GM18519 (cell line): Measurements from ENCODE around the gene ABCF1.
A peak's percentile ranks its signal among the peaks of the same experiment; 100 is the strongest.
"Not testable (repeated sequence)": the region's sequence is repeated elsewhere in the genome, so short reads cannot be mapped to it uniquely, and the experiment has no call there.

Experiments used
- ATAC-seq: cut with Tn5 transposase; IDR thresholded peaks from one replicate; pipeline ENCODE4 v1.9.1; 2021; ENCODE audit warnings: mild to moderate bottlenecking, moderate library complexity; ENCODE audit not compliant: unreplicated experiment, low FRiP score

ABCF1 gene

DNA sequence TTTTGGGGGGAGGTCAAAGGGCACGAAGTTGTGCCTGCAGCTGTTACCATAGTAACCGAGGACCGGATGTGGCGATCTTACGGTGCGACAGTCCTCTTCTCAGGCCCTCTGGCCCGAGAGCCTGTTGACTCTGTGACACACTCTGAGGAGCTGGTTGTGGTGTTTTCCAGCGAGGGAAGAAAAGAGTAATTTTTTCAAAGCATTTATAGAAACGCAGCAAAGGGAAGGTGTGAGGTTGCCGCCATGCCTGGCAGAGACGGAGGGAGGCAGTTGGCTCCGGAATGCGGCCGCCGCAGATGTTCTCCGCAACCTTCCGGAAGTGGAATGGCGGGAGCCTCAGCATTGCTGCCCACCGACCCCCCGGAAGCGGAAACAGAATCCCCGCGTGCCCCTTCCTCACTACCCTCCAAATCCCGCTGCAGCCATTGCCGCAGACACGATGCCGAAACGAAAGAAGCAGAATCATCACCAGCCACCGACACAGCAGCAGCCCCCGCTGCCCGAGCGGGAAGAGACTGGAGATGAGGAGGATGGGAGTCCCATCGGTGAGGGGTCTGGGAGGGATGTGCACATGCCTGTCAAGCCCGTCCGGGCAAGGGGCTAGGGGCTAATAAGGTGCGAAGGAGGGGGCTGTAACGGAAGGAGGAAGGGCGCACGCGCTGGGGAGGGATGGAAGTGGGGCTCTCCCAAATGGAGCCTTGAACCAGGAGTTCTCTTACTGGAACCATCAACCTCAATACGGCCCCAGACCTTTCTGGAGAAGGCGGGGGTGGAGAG, 14.1 kb upstream of the ABCF1 start, which contains the start of gene PRR3:
TSS of gene PRR3 (plus strand) at position 390 of the 777 bp plus-strand sequence. CDS start at position 440, 50 bp downstream.
- ATAC-seq, result peak; percentile 34

DNA sequence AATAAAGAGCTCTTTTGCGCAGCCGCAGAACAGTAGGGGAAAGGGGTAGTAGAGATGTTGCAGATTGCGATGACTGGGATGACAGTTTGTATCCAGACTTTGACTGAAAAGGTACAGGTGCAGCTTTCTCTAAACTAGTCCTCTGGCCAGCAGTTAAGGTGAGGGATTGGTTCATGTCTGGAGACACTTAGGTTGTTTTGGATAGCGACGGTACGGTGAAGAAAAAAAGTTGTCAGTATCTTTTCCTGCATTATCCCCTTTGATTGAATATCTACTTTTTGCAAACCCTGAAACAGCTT, 13.6 kb upstream of the ABCF1 start:
- ATAC-seq, result no peak

DNA sequence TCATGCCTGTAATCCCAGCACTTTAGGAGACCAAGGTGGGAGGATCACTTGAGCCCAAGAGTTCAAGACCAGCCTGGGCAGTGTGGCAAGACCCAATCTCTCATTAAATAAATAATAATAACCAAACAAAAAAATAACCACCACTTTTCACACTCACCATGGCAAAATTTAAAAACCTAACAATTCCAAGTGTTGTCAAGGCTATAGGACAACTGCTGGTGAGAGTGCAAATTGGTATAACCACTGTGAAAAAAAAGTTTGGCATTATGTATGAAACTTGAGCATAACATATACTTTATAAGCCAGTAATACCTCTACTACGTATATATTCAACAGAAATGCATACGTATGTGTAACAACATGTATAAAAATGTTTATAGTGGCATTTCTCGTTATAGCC, 10.3 kb upstream of the ABCF1 start:
- no peak for ATAC-seq

DNA sequence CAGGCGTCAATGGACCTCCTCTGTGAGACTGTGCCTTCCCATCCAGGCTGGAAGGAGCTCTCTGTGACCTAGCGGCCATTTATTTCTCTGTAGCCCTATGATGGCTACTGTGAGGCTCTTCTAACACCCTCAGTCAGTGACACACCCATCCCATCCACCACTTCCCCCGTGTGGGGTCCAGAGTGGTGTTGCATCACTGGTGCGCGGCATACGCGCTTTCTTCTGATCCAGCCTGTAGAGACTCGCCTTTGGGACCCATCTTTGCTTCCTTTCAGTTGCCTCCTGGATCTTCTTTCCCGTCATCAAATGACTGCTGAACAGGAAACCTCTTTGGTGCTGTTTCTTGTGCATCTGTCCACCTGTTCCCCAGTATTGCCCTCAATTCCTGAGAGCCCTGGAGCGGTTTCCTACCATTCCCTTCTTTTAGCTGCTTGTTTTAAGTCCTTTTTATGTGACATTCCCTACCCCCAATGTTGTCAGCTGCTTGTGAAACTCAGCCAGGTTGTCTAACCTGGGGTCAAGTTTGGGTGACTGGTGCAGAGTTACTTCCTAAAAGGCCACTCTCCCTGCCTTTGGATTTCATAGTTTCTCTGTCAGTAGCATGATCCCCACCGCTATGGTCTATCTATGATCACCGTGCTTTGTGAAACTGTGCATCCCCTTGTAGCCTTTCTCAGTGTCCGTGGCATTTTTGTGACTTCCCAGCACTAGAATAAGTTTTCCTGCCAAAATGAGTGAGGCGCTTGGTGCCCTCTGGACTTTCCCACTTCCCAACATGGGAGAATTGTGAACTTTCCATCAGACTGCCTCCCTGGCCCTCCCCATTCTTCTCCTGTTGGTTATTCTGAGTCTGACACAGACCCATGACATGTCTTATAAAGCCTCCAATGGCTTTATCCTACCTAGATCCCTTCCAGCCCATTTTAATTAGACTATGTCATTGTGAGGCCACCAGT, 8.5 kb upstream of the ABCF1 start:
- no peak for ATAC-seq

DNA sequence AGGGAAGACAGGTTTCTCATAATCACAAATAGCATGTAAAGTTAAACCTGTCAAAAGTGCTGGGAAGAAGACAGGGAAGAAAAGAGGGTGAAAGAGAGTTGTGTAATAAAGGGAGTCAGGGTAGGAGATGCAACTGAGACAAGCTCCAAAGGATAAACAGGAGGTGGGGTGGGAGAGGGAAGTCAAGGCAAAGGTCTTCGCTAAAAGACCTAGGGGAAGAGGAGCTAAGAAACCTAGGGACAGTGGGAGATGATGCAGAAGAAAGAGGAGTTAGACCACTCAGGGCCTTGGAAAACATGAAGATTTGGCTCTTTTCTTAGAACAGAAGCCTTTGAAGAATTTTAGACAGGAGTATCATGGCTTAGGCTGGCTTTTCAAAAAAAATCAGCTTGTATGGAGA, 7.1 kb upstream of the ABCF1 start:
- ATAC-seq, result no peak

DNA sequence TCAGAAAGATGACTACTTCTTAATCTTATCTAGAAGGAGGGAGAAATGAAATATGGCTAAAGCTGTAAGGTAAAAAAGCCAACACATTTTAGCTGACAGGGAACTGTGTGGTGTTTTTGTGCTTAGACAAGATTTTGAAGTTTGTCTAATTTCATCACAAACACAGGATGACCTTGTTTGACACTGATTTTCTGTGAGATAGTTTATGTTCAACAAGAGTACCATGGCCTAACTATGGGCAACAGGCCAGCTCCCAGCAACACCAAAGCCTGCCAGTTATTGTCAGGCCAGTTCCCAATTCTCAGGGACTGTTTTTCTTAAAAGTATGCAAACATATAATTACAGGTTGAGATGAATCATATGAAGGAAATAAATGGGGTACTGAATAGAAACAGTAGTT, 5.5 kb upstream of the ABCF1 start:
- no peak for ATAC-seq

DNA sequence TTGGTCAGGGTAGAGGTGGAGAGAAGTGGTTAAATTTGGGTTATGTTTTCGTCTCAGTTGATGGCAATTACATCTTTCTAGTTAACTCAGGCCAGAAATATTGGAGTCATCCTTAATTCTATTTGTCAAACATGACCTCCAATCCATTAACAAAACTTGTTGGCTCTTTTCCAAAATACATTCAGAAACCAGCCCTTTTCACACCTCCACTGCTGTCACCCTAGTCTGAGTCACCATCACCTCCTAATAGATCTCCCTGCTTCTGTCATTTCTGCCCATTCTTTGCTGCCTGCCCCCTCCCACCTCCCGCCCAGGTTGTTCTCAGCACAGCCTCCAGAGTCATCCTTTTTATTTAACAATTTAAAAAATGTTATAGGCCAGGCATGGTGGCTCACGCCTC, 3.0 kb upstream of the ABCF1 start:
- ATAC-seq, result no peak

DNA sequence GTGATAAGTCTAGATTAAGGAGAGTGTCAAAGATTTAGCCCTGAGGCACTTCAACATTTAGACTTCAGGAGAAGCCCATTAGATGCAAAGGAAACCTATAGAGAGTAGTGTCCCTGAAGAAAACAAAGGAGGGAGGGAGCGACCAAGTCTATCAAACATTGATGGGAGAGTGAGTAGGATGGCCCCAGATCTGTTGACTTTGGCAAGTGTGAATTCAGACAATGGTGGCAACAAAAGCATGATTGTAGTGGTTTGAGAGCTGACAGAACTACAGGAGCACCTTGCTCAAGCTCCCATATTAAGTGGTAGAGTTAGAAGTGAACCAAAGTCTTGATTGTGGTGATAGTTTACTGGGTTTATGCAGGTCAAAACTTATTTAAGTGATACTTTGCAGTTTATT, 979 bp upstream of the ABCF1 start:
- no peak for ATAC-seq

DNA sequence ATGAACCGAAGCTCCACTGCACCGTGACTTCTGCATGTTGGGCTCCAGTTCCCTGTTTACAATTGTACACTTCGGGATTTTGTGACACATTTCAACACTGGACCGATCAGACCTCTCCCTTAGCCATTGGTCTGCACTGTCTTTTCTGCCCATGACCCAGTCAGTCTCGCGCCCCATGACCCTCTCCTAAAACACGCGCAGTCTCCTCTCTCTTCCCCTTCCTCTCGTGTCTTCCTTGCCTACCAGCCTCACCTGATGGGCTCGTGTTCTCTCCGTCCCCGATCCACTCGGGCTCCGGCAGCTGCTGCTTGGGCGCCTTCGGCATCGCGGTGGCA, 535 bp upstream of the ABCF1 start:
- ATAC-seq, result peak; percentile 8

DNA sequence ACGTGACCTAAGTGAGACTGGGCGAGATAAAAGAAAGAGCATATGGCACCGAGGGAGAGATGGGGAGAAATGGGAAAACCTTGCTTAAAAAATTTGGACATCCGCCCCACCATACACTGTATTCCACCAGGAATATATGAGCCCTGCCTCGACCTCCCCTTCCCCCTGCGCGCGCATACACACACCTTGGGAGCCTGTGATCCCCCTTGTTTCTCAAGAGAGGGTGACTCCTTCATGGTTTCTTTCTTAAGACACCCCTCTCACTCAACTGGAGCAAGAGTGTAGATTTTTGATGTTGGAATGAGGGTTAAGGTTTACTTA, 480 bp downstream of the ABCF1 start:
- ATAC-seq, result no peak

DNA sequence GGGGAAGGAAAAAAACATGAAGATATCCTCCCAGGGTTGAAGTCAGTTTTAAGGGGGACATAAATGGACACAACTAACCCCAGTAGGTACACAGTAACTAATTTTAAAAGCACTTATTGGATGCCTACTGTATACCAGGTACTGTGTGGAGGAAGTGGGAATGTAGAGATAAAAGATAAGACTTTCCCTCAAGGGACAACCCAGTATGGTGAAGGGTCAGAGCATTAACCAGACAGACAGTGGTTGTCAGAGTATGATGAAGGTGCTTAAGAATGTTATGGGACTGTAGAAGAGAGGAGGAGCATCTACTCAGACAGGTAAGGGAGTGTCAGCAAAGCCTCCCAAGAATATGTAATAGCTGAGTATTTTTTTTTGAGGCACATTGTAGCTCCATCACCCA, 906 bp downstream of the ABCF1 start:
- ATAC-seq, result no peak

DNA sequence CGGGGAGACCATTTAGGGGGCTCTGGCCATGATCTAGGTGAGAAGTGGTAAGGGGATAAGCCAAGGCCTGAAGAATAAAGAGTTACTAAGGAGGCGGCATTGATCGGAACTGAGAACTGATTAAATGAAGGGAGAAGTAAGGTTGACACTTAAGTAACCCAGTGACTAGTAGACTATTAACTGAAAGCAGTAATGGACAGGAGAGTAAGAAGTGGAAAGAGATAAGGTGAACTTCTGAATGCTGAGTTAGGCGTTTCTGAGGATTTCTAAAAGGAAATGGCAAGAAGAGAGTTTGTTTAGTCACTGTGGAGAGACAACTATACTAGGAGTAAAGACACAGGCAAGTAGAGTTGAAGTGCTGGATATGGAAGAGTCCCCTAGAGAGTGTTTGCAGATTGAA, 1.9 kb downstream of the ABCF1 start:
- no peak for ATAC-seq

DNA sequence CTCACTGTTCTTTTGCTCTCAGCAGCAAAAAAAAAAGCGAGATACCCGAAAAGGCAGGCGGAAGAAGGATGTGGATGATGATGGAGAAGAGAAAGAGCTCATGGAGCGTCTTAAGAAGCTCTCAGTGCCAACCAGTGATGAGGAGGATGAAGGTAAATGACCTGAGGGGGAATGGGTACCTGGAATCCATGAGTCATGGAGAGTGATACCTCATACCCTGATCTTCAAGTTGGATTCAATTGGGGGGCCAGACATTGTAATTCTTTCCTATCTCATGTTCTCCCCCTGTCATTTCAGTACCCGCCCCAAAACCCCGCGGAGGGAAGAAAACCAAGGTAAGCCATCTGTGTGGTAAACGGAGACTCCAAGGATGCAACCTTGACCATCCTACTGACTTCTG, 6.8 kb downstream of the ABCF1 start:
- no peak for ATAC-seq

DNA sequence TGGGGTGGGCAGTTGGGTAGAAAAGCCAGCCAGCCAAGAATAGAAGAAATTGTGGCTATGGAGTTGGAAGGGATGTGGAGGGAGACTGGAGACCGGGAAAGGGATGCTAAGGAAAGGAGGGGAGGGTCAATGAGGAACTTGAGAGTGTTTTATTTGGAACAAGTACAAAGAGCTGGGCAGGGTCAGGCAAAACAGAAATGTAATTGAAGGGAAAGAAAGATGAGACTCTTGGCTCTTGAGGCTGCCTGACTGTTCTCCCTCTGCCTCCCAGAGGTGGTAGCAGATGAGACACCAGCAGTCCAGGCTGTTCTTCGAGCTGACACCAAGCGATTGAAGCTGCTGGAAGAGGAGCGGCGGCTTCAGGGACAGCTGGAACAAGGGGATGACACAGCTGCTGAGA, 12.7 kb downstream of the ABCF1 start:
- no peak for ATAC-seq

DNA sequence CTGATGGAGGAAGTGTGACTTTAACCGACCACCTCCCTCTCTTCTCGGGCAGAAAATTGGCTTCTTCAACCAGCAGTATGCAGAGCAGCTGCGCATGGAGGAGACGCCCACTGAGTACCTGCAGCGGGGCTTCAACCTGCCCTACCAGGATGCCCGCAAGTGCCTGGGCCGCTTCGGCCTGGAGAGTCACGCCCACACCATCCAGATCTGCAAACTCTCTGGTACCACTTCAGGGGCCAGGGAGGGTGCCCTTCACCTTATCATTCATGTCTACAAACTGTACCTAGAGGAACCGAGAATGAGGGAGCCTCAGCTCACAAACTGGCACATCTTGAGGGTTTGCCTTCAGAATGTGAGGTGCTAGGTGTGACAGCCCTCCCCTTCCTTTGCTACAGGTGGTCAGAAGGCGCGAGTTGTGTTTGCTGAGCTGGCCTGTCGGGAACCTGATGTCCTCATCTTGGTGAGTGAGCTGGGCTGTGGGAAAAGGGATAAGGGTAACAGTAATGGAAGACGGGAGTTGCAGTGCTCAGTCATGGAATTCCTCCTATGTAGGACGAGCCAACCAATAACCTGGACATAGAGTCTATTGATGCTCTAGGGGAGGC, 18.6 kb downstream of the ABCF1 start:
- no peak for ATAC-seq

DNA sequence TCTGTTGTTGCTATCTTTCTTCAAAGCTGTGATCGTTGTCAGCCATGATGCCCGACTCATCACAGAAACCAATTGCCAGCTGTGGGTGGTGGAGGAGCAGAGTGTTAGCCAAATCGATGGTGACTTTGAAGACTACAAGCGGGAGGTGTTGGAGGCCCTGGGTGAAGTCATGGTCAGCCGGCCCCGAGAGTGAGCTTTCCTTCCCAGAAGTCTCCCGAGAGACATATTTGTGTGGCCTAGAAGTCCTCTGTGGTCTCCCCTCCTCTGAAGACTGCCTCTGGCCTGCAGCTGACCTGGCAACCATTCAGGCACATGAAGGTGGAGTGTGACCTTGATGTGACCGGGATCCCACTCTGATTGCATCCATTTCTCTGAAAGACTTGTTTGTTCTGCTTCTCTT, 19.3 kb downstream of the ABCF1 start:
- no peak for ATAC-seq

DNA sequence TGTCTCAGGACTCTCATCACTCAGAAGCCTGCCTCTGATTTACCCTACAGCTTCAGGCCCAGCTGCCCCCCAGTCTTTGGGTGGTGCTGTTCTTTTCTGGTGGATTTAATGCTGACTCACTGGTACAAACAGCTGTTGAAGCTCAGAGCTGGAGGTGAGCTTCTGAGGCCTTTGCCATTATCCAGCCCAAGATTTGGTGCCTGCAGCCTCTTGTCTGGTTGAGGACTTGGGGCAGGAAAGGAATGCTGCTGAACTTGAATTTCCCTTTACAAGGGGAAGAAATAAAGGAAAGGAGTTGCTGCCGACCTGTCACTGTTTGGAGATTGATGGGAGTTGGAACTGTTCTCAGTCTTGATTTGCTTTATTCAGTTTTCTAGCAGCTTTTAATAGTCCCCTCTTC, 19.8 kb downstream of the ABCF1 start:
- ATAC-seq, result no peak

DNA sequence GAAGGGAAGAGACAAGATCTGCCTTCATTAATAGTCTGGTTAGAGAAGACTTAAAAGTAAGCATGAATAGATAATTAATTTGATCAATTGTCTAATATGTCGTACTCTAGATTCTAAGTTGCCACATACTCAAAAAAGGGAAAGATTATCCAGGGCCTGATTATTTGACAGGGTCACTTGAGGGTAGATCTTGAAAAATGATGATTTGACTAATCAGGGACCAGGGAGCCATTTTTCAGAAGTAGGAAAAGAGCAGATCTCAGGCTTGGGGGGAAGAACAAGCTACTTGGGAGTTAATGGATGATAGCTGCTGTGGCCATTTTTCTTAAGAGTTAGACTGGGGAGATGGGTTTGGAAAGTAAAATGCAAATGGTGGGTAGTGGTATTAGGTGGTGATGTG, 21.0 kb downstream of the ABCF1 start:
- no peak for ATAC-seq

DNA sequence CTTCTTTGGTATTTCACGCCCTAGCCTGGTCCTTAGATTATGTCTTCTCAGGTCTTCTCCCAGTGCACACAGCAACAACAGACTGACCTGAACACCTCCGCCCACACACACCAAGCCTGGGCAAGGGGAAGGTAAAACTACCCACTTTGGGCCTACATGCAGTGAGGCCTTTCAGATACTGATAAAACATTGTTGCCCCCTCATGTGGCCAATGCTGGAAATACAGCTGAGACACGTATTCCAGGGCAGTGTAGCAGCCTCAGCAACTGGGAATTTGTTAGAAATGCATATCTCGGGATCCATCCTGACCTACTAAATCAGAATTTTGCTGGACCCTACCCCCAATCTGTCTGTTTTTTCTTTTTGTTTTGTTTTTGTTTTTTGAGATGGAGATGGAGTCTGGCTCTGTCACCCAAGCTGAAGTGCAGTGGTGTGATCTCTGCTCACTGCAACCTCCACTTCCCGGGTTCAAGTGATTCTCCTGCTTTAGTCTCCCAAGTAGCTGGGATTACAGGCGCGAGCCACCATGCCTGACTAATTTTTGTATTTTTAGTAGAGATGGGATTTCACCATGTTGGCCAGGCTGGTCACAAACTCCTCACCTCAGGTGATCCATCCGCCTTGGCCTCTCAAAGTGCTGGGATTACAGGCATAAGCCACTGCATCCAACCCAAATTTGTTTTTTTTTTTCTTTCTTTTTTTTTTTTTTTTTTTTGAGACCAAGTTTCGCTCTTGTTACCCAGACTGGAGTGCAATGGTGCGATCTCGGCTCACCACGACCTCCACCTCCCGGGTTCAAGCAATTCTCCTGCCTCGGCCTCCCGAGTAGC, 26.3 kb downstream of the ABCF1 start:
- not testable (repeated sequence) for ATAC-seq

DNA sequence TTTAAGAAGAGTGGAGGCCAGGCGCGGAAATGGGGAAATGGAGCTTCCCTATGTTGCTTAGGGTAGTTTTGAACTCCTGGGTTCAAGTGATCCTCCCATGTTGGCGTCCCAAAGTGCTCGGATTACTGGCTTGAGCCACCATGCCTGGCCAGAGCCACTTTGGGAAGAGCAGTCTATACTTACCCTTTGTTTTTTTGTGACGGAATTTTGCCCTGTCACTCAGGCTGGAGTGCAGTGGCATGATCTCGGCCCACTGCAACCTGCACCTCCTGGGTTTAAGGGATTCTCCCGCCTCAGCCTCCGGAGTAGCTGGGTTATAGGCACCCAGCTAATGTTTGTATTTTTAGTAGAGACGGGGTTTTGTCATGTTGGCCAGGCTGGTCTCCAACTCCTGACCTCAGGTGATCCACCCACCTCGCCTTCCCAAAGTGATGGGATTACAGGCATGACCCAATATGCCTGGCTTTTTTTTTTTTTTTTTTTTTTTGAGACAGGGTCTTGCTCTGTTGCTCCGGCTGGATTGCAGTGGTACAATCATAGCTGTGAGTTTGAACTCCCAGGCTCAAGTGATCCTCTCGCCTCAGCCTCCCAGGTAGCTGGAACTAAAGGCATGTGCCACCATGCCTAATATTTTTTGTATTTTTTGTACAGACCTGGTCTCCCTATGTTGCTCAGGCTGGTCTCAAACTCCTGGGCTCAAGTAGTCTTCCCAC, 27.8 kb downstream of the ABCF1 start:
- ATAC-seq, result no peak
